Right atrium auricular region (tissue), 2 donors: ENCODE data around the gene GBA3. TPM values are rescaled to one million over a fixed set of nuclear protein-coding genes. Genes with fewer than 3 reads are reported as not detected.

Experiments used
- DNase-seq: peaks from one replicate; pipeline ENCODE4 v3.0.0-alpha.2; 2019; ENCODE audit warnings: low spot score
- H3K27ac ChIP-seq, 2 donors: fragments of 200-600 bp; sonication (generic); 1 replicate in 1 of 2; 2 replicates in 1 of 2; pipeline ENCODE4 v1.5.1; 2016 to 2019
- H3K27me3 ChIP-seq, 2 donors: fragments of 200-600 bp; sonication (generic); one replicate each; pipeline versions ENCODE4 v1.5.1 to v1.6.0; 2017 to 2019
- H3K36me3 ChIP-seq: fragments of 200-600 bp; sonication (generic); one replicate; pipeline ENCODE4 v1.5.1; 2016
- H3K4me1 ChIP-seq, 2 donors: fragments of 200-600 bp; sonication (generic); one replicate each; pipeline versions ENCODE4 v1.5.1 to v1.6.0; 2017 to 2019
- H3K4me3 ChIP-seq, 2 donors: fragments of 200-600 bp; sonication (generic); 1 replicate in 1 of 2; 2 replicates in 1 of 2; pipeline ENCODE4 v1.5.1; 2017 to 2019; ENCODE audit warnings: mild to moderate bottlenecking in 1 of 2, moderate library complexity in 1 of 2
- H3K9me3 ChIP-seq, 2 donors: fragments of 200-600 bp; sonication (generic); one replicate each; pipeline ENCODE4 v1.5.1; 2019
- total RNA-seq, 2 donors: library from RNA; depleted of rRNA; stranded (reverse); fragments of >200 nt; gene quantifications; one replicate each; pipeline ENCODE4 v1.1.0, GENCODE V29; 2016
- TF ChIP-seq, protein P1 (sequence below), 2 donors: fragments of 200-600 bp; sonication (generic); IDR thresholded peaks; one replicate each; pipeline ENCODE4 v1.5.1; 2019; ENCODE audit warnings: antibody characterized with exemption in 2 of 2

Gene GBA3
- total RNA-seq, 2 donors from 2014 or later = not detected

DNA sequence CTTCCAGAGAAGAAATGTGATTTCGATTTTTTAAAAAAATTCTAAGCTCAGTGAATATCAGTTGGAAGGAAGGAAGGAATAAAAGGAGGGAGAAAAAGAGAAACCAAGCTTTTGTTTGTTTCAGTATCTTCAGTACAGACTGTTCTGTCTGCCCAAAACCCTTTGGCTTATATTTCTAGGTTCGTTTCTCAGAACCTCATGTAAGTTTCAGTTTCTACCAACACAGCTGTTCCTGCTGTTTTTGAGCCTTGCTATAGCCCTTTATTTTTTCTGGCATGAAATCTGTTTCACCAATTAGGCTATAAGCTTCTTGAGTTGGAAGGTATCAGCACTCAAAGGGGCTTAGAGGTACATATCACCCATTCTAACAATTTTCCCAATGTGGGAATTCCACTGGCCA is 157.9 kb downstream of the GBA3 start:
- TF ChIP-seq, protein P1, sequence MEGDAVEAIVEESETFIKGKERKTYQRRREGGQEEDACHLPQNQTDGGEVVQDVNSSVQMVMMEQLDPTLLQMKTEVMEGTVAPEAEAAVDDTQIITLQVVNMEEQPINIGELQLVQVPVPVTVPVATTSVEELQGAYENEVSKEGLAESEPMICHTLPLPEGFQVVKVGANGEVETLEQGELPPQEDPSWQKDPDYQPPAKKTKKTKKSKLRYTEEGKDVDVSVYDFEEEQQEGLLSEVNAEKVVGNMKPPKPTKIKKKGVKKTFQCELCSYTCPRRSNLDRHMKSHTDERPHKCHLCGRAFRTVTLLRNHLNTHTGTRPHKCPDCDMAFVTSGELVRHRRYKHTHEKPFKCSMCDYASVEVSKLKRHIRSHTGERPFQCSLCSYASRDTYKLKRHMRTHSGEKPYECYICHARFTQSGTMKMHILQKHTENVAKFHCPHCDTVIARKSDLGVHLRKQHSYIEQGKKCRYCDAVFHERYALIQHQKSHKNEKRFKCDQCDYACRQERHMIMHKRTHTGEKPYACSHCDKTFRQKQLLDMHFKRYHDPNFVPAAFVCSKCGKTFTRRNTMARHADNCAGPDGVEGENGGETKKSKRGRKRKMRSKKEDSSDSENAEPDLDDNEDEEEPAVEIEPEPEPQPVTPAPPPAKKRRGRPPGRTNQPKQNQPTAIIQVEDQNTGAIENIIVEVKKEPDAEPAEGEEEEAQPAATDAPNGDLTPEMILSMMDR (IDR thresholded peaks at IDR 0.05) = no peak
- Histone ChIP-seq H3K4me1 (no peaks in the 10 kb centered on the region), H3K9me3 (no peaks in the 10 kb centered on the region), H3K27ac (no peak overlapping the region), H3K27me3 (no peaks in the 10 kb centered on the region), H3K36me3 (no peaks in the 10 kb centered on the region), H3K4me3 (no peak overlapping the region)
- DNase-seq = no peak

DNA sequence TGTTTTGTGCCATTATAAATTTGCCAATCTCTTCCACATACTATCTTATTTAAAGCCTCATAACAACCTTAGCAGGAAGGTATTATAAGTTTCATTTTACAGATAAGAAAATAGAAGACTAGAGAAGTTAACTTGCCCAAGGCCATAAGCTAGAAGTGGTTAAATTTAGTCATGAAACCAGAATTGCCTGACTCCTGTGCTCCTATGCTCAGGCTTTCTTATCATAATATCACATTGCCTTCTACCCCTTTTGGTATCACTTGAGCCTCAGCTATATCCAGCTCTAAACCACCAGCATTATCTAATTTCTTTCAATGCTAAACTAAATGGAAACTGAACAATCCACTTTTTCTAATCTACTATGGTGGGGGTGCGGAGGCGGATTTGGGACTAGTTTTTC is 164.7 kb downstream of the GBA3 start:
- no peaks in the 10 kb centered on the region for H3K27me3 ChIP-seq
- no peak for DNase-seq
- no peaks in the 10 kb centered on the region for H3K9me3 ChIP-seq
- TF ChIP-seq, protein P1 (IDR thresholded peaks at IDR 0.05) = no peak
- H3K4me3 ChIP-seq = no peak overlapping the region
- no peak overlapping the region for H3K27ac ChIP-seq
- no peaks in the 10 kb centered on the region for H3K4me1 ChIP-seq
- H3K36me3 ChIP-seq = no peaks in the 10 kb centered on the region

DNA sequence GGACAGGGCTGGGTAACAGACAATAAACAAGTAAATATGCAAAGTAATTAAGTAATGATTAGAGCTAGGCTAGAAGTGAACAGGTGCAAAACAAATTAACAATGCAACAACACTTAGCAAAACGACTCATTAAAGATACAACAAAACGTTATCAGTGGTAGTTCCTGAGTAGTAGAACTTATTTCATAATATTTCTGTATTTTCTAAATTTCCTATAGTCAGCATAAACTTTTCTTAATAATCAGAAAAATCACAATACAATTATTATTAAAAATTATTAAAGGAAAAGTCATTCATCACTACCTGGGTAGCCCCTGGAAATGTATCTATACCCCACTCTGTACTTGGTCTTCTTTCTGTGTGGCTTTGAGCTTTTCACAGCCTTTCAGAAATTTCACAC is 166.6 kb downstream of the GBA3 start:
- H3K9me3 ChIP-seq = no peaks in the 10 kb centered on the region
- no peaks in the 10 kb centered on the region for H3K27me3 ChIP-seq
- no peak for DNase-seq
- H3K4me1 ChIP-seq = no peaks in the 10 kb centered on the region
- no peaks in the 10 kb centered on the region for H3K36me3 ChIP-seq
- H3K4me3 ChIP-seq = no peak overlapping the region
- TF ChIP-seq, protein P1 (IDR thresholded peaks at IDR 0.05) = no peak
- no peak overlapping the region for H3K27ac ChIP-seq

Other genes with a start within 250 kb of the GBA3 start
- gene ADGRA3, start 176.9 kb upstream of the GBA3 start, total RNA-seq = 10 to 100 TPM; 27.8 to 28.3 TPM